GM19351 (cell line): ENCODE results near the gene MROH2A.

Experiments used
- ATAC-seq: cut with Tn5 transposase; IDR thresholded peaks from one replicate; pipeline ENCODE4 v1.9.1; 2021; ENCODE audit warnings: mild to moderate bottlenecking, moderate library complexity; ENCODE audit not compliant: unreplicated experiment

Gene MROH2A

GRCh38 chr2:233817995-233818638, 40.0 kb downstream of the MROH2A start:
- ATAC-seq = no peak

GRCh38 chr2:233818639-233819621, 40.8 kb downstream of the MROH2A start:
- no peak for ATAC-seq

GRCh38 chr2:233819884-233820773, 42.0 kb downstream of the MROH2A start:
- ATAC-seq = no peak

GRCh38 chr2:233820774-233821105, 42.6 kb downstream of the MROH2A start:
- ATAC-seq = no peak

GRCh38 chr2:233821196-233821595, 43.1 kb downstream of the MROH2A start:
- ATAC-seq = no peak

GRCh38 chr2:233821709-233822100, 43.6 kb downstream of the MROH2A start:
- no peak for ATAC-seq

GRCh38 chr2:233822101-233822771, 44.1 kb downstream of the MROH2A start:
- no peak for ATAC-seq

GRCh38 chr2:233822781-233823730, 44.9 kb downstream of the MROH2A start:
- ATAC-seq = no peak

GRCh38 chr2:233823731-233824121, 45.6 kb downstream of the MROH2A start:
- no peak for ATAC-seq

GRCh38 chr2:233824373-233824772, 46.2 kb downstream of the MROH2A start:
- no peak for ATAC-seq

- ATAC-seq = no peak
These were observed 50.5 kb downstream of the MROH2A start for GRCh38 chr2:233828546-233829192.

- no peak for ATAC-seq
These were observed 51.3 kb downstream of the MROH2A start for GRCh38 chr2:233829193-233830110.

- ATAC-seq = no peak
These were observed 52.1 kb downstream of the MROH2A start for GRCh38 chr2:233830111-233830802.

GRCh38 chr2:233831011-233831721, 53.0 kb downstream of the MROH2A start:
- no peak for ATAC-seq

- ATAC-seq = no peak
These were observed 53.7 kb downstream of the MROH2A start for GRCh38 chr2:233831861-233832260.

- ATAC-seq = no peak
These were observed 54.3 kb downstream of the MROH2A start for GRCh38 chr2:233832414-233832813.

GRCh38 chr2:233832869-233833311, 54.8 kb downstream of the MROH2A start:
- ATAC-seq = no peak
